HG03025 (cell line): ENCODE results near the gene FGF18.

Experiments used
- ATAC-seq: cut with Tn5 transposase; IDR thresholded peaks from one replicate; pipeline ENCODE4 v1.9.1; 2021; ENCODE audit warnings: mild to moderate bottlenecking, moderate library complexity; ENCODE audit not compliant: unreplicated experiment, low FRiP score

The FGF18 gene

DNA sequence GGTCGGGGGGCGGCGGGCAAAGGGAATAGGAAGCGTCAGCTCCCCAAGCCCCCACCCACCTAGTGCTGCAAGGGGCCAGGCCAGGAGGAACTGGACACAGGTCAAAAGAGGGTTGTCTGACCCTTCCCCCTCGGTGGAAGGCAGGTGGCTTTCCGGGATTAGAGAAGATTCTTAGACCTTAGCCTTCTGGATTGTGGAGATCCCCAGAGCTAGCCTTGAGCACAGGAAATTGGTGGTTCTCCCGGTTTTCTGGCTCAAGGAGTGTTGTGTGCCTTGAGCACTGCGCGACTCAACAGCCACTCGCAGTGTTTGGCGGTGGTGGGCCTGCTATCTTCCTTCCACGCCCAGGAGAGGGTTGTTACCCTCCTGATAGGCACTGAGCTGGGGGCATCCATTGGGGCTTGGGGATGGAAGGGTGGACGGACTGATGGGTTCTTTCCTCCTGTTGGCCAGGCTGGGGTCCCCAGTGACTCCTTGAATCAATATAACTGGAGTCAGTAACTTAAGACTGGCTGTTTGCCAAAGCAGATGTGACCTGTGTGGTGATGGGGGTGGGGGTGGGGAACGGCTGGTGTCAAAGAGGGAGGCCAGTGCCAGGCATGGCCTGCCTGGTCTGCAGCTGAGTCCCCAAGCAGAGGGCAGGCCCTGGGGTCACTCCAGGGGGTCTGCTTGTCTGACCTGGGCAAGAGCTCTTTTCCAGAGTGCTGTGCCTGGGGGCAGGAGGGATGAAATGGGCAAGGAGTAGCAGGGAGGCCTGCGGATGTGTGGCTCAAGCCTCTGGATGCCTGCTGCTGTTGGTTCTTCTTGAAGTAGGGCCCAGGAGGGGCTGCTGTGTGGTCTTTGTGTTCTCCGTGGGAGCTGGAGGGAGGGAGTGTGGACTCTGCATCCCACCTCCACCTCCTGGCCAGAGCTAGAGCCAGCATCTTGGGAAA lies 2.1 kb downstream of the FGF18 start:
- no peak for ATAC-seq

DNA sequence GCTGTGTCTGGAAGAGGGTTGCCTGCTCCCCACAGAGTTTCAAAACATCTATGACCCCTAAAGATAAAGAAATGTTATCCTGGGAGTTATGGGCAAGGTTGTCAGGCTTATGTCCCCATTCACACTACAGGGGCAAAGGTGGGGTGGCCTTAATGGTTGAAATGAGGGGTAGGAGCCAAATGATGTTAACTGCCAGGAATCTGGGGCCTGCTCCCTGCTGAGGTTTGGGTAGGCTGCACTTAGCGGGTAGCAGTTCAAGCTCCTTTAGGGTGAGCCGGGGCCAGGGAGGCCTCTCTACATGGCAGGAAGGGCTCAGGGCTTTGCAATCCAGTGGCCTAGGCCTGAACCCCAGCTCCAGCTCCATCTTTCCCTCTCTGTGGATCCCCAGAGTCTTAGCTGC lies 3.0 kb downstream of the FGF18 start:
- ATAC-seq = no peak

GRCh38 chr5:171422902-171423663 lies 3.6 kb downstream of the FGF18 start:
- ATAC-seq = no peak

- ATAC-seq = no peak
These were observed 5.3 kb downstream of the FGF18 start for GRCh38 chr5:171424726-171425125.

DNA sequence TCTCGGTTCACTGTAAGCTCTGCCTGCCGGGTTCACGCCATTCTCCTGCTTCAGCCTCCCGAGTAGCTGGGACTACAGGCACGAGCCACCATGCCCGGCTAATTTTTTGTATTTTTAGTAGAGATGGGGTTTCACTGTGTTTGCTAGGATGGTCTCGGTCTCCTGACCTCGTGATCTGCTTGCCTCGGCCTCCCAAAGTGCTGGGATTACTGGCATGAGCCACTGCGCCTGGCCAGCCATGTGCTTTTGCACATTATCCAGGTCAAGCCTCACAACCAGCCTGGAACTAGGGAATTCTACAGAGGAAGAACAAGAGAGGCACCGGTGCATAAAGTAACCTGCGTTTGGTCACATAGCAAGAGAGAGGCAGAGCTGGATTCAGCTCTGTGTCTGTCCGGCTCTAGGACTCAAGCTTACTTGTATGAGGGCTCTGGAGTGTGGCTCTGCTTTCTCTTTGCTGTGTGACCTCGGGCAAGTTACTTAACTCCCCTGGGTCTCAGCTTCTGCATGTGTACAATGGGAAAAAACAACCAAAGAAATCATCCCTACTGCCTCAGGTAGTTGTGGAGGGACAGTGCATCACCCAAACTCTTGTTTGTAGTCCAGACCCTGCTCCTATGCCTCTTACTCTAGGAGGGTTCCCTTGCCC lies 6.3 kb downstream of the FGF18 start:
- ATAC-seq = no peak

- ATAC-seq = no peak
These were observed 6.8 kb downstream of the FGF18 start for GRCh38 chr5:171426266-171426665.

GRCh38 chr5:171426680-171427079 lies 7.2 kb downstream of the FGF18 start:
- ATAC-seq = no peak

GRCh38 chr5:171427318-171428167 lies 8.1 kb downstream of the FGF18 start:
- ATAC-seq = no peak

DNA sequence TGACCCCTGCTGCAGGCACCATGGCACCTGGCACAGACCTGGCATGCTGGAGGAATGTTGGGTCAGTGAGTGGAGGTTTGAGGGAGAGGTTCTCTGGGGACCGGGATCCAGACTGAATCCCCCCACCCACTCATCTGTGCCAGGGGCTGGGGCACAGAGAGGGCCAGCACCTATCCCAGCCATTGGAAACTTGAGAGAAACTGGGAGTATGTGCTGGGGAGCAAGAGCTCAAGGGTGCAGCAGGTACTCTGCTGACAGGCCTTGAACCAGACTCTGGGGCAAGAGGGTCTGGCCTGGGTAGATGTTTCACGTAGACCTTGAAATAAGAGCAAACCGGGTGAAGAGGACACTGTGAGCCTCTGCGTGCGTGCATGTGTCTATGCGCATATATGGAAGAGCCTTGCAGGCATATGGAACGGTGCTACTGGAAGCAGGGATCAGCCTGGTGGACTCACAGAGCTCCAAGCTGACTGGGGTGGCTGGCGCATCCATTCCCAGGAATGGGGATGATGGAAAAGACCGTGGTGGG lies 8.8 kb downstream of the FGF18 start:
- ATAC-seq = no peak

- no peak for ATAC-seq
These were observed 9.5 kb downstream of the FGF18 start for GRCh38 chr5:171428809-171429542.

- no peak for ATAC-seq
These were observed 10.1 kb downstream of the FGF18 start for GRCh38 chr5:171429543-171429910.

DNA sequence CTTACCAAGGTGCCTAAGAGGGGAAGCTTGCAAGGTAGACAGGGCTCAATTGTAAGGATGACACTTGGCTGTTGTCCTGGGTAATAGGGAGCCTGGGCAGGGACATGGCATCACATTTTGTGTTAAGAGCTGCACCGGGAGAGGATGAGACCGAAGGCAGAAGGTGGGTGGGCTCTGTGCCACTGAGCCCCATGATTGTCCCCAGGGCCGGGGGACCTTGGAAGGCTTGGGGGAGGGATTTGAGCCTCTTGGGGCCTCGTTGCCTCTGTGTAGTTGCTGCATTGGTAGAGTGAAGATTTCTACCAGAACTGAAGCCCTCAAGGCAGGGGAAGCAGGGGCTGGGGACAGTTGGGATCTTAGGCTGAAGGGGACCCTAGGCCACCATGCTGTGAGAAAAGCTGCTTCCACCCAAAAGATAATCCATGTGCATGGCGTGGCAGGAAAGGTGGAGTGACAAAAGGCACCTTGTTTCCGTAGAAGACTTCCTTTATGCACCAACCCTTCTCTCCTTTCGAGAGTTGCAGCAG lies 11.9 kb downstream of the FGF18 start:
- ATAC-seq = no peak

DNA sequence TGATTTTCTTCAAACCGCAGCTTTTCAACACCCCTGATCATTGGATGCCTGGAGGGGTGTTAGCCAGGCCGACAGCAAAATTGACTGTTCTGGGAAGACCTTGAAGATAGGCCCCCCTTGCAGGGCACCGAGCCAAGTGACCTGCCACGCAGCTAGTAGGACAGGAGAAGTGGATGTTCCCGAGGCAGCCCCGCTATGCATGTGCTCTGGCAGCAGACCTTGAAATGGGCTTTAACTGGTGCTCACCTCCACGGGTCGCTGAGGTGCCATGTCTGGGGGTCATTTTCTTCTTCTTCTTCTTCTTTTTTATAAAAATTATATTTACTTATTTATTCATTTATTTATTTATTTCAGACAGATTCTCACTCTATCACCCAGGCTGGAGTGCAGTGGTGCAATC lies 12.6 kb downstream of the FGF18 start:
- ATAC-seq = no peak

DNA sequence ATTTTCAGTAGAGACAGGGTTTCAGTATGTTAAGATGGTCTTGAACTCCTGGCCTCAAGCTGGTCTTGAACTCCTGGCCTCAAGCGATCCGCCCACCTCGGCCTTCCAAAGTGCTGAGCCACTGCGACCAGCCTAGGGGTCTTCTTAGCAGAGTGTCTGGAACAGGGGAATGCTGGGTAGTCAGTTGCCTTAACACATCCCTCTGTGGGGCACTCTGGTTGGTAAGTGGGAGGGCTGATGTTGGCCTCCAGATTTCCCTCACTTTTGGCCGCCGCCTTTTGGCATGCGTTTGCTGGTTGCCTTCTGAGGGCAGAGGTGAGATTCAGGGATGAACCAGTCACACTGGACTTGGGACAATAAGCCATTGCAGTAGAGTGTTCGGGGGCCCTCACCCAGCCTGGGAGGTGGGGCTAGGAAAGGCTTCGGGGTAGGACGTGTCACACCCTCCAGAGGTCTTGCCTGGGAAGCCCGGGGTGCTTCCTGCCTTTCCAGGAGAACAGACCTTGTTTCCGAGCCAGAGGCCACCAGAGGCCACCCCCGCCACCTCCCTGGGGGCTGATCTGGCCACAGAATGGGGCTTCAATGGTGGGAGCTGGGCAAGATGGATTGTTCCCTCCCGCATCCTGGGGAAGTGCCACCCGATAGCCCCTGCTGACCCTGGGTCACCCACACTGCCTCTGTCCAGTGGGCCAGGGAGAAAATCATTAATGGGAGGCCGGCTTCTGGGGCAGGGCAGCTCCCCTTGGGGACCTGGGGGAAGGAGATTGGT lies 13.3 kb downstream of the FGF18 start:
- ATAC-seq = no peak

GRCh38 chr5:171433352-171433698 lies 13.9 kb downstream of the FGF18 start:
- no peak for ATAC-seq

DNA sequence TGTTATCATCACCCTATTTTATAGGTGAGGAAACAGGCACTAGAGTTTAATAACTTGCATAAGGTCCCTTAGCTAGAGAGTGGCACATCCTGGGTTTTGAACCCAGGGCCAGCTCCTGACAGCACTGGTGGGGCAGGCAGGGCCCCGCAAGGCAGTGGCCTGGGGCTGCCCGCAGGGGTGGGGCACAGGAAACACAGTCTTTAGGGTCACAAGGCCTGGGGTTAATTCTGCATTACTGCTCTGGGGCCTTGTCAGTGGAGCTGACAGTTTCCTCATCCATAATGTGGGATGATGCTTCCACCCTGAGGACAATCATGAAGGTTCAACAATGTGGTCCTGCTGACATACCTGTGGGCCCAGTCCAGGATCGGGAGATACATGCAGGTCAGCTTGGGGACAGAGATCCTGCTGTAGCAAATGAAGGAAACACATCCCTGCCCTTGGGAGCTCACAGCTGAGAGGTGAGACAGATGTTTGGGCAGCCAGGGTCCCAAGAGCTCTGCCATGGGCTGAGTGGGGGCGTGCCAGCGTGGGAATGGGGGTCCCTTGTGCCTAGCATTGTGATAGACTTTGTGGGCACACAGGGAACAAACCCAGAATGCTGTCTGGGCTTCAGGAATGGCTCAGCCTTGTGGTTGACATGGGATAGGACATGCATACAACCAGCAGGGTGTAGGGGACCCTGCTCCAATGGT lies 14.7 kb downstream of the FGF18 start:
- ATAC-seq = no peak

DNA sequence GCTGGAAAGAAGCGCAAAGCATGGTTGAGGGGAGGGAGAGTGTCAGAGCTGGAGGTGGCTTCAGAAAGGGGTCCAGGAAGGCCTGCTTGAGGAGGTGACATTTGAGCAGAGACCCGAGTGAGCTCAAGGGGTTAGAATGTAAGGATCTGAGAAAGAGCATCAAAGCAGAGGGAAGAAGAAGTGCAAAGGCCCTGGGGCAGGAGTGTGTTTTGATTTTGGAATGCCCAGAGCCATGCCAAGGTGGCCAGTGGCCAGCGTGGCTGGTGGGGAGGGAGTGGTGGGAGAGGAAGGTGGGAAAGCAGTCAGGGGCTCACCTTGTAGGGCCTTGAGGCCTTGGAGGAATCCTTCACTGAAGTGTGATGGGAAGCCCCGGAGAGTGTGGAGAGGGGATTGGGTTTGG lies 15.4 kb downstream of the FGF18 start:
- ATAC-seq = no peak

DNA sequence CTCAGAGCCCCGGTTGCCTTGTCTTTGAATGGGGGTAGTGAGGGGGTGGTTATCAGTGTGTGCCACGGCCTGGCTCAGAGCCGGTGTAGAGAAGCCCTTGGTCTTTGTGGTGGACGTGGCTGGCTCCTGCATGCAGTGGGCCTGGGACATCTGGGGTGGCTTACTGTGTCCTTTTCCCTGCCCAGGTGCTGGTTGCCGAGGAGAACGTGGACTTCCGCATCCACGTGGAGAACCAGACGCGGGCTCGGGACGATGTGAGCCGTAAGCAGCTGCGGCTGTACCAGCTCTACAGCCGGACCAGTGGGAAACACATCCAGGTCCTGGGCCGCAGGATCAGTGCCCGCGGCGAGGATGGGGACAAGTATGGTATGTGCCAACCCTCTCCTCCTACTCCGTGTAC lies 16.5 kb downstream of the FGF18 start:
- ATAC-seq = no peak
